ENCODE data around the gene DNAH8.
"Not testable (repeated sequence)": the region's sequence is repeated elsewhere in the genome, so short reads cannot be mapped to it uniquely, and the experiment has no call there.

The DNAH8 gene

DNA sequence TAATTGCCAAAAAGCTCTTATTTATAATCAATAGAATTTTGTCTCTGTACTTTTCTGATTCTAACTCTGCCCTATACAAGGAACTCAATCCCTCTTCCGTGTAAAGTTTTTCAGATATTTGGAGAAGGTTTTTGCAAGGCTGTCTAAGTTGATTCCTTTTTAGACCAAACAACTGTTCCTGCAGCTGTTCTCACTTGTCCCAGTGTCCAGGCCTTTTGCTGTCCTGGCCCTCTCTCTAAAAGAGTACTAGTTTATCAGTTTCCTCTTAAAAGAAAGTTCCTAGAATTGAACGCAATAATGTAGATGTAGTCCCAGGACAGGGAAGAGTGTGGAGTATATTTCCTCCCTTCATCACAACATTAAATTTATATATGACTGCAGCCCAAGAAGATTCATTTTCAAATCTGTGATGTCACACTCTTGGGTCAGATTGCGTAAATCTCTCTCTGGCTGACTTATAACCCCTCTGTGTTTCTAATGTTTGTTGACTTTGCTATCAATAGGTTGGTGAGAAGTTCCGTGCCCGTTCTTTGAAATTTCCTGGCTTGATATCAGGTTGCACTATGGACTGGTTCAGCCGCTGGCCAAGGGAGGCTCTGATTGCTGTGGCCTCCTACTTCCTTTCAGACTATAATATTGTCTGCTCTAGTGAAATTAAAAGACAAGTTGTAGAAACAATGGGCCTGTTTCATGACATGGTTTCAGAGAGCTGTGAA lies 194.1 kb downstream of the DNAH8 start:
- Mint-ChIP-seq H3K27ac (peak overlapping the region in 1 of 2 donors; percentile 11), H3K9me3 (no peaks in the 10 kb centered on the region), H3K36me3 (ENCODE audit: insufficient read depth) (no peaks in the 10 kb centered on the region), H3K27me3 (peaks cover 0 to 9% of the 10 kb centered on the region in 2 donors), H3K4me3 (no peak overlapping the region), H3K4me1 (ENCODE audit: low read depth in 2 of 2) (no peaks in the 10 kb centered on the region)
- ATAC-seq (replicated peaks) = no peak
- no peak for DNase-seq

DNA sequence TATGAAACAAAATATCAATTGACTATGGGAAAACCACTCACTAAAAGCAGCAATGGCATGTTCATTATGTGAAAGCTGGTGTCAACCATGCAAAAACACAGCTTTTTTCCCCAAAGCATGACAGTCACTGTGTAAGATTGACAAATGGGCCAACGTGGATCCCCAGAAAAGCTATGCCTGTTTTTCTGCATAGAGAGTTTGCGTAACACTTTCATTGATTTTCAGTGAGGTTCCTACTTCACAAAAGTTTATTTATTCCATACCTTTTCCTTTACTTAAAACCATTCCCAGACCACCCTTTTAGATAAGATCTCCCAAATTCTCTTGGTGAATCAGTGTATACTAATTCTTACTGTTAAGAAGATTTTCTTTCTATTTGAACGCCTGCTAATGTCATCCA lies 195.1 kb downstream of the DNAH8 start:
- Mint-ChIP-seq H3K4me1 (ENCODE audit: low read depth in 2 of 2) (no peaks in the 10 kb centered on the region), H3K27ac (no peak overlapping the region), H3K9me3 (no peaks in the 10 kb centered on the region), H3K36me3 (ENCODE audit: insufficient read depth) (no peaks in the 10 kb centered on the region), H3K4me3 (no peak overlapping the region), H3K27me3 (peaks cover 0 to 6% of the 10 kb centered on the region in 2 donors)
- ATAC-seq (replicated peaks) (no peak), DNase-seq (no peak)

- H3K4me3 Mint-ChIP-seq = no peak overlapping the region
- no peak for ATAC-seq (replicated peaks)
Measured at GRCh38 chr6:38912378-38912777, 197.3 kb downstream of the DNAH8 start.

DNA sequence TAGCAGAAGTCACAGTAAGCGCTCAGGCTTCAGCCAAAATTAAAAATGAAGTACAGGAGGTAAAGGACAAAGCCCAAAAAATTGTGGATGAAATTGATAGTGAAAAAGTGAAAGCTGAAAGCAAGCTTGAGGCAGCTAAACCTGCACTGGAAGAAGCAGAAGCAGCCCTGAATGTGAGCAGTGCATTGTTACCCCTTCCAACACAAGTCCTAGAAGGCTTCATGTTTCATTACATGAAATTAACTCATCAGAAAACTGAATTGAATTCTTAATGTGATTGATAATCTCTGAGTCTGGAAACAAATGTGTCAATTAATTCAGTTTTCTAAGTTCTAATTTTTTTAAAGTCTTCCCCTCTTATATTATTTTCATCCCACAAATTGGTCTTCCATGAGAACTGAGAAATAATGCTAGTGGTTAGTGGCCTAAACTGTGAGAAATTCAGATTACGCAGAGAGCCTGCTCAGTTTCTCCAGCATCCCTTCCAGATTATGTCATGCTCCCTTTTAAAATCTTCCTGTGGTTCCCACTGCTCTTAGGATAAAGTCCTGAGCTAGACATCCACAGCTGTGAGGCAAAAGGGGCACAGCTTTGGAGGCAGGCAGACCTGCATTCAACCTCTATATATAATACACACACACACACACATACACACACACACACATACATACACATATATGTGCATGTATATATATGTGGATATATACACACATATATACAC lies 200.3 kb downstream of the DNAH8 start:
- no peaks in the 10 kb centered on the region for H3K27me3 Mint-ChIP-seq
- H3K4me3 Mint-ChIP-seq = no peak overlapping the region
- DNase-seq (no peak), ATAC-seq (replicated peaks) (no peak)
- H3K4me1 Mint-ChIP-seq (ENCODE audit: low read depth in 2 of 2) = no peaks in the 10 kb centered on the region
- no peaks in the 10 kb centered on the region for H3K36me3 Mint-ChIP-seq (ENCODE audit: insufficient read depth)
- H3K9me3 Mint-ChIP-seq = no peaks in the 10 kb centered on the region
- no peak overlapping the region for H3K27ac Mint-ChIP-seq

More at GRCh38 chr6:38912378-38912777, 197.3 kb downstream of the DNAH8 start:
- DNase-seq = no peak
- no peak overlapping the region for H3K27ac Mint-ChIP-seq
- no peaks in the 10 kb centered on the region for H3K36me3 Mint-ChIP-seq (ENCODE audit: insufficient read depth)
- H3K27me3 Mint-ChIP-seq = no peaks in the 10 kb centered on the region
- no peaks in the 10 kb centered on the region for H3K4me1 Mint-ChIP-seq (ENCODE audit: low read depth in 2 of 2)
- no peaks in the 10 kb centered on the region for H3K9me3 Mint-ChIP-seq

GRCh38 chr6:38921540-38921939 lies 206.4 kb downstream of the DNAH8 start:
- not testable (repeated sequence) for H3K4me3 Mint-ChIP-seq; DNase-seq; ATAC-seq (replicated peaks); H3K36me3 Mint-ChIP-seq (ENCODE audit: insufficient read depth); H3K9me3 Mint-ChIP-seq; H3K27ac Mint-ChIP-seq; H3K4me1 Mint-ChIP-seq (ENCODE audit: low read depth in 2 of 2)
- H3K27me3 Mint-ChIP-seq = peaks cover 18 to 30% of the 10 kb centered on the region in 2 donors

DNA sequence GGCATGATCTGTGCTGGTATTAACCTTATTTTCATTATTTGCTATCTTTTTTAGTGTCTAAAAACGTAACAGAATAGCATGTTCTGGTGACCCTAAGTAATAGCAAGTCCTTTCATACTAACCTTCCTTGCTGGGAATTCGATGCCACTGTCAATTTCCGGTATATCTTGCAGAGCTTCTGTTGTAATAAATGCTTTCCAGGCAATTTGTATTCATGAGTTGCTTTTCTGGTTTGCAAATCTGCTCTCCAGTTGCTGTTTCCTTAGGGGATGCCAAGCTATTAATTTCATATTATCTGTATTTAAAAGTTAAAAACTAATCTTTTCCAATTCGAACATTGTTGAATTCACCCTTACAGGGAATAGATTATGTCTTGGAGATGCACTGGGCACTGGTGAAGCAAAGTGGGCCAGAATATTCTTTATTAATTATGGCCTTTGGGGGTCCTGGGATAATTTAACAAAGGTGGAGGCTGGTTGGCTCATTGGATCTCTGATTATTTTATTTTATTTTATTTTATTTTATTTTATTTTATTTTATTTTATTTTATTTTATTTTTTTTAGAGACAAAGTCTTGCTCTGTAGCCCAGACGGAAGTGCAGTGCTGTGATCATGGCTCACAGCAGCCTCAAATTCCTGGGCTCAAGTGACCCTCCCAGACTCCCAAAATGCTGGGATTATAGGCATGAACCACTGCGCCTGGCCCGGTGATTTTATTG lies 209.8 kb downstream of the DNAH8 start:
- DNase-seq = no peak
- H3K36me3 Mint-ChIP-seq (ENCODE audit: insufficient read depth) = no peaks in the 10 kb centered on the region
- no peak overlapping the region for H3K27ac Mint-ChIP-seq
- no peak overlapping the region for H3K4me3 Mint-ChIP-seq
- no peaks in the 10 kb centered on the region for H3K9me3 Mint-ChIP-seq
- ATAC-seq (replicated peaks) = no peak
- H3K4me1 Mint-ChIP-seq (ENCODE audit: low read depth in 2 of 2) = no peaks in the 10 kb centered on the region
- peaks cover 44 to 51% of the 10 kb centered on the region in 2 donors for H3K27me3 Mint-ChIP-seq

GRCh38 chr6:38929560-38929959 lies 214.4 kb downstream of the DNAH8 start:
- H3K36me3 Mint-ChIP-seq (ENCODE audit: insufficient read depth) = no peaks in the 10 kb centered on the region
- peaks cover 33 to 40% of the 10 kb centered on the region in 2 donors for H3K27me3 Mint-ChIP-seq
- no peak overlapping the region for H3K27ac Mint-ChIP-seq
- H3K4me3 Mint-ChIP-seq = no peak overlapping the region
- H3K9me3 Mint-ChIP-seq = no peaks in the 10 kb centered on the region
- H3K4me1 Mint-ChIP-seq (ENCODE audit: low read depth in 2 of 2) = no peaks in the 10 kb centered on the region
- ATAC-seq (replicated peaks) = no peak
- no peak for DNase-seq

DNA sequence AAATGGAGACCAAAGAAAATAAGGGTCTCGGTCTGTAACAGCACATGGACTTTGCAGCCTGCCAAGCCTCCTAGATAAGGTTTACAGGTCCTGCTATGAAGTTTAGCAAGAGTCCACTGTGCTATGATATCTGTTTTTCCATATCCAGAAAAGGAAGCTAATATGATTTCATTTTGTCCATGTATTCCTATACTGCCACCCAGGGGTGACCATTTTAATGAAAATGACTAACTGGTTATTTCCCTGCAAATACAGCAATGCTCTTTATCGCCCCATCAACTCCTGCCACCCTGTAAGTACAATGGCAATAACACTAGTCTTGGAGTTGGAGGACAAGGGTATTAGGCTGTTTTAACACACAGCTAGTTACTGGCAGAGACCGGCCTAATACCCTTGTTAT lies 218.3 kb downstream of the DNAH8 start:
- Mint-ChIP-seq H3K36me3 (ENCODE audit: insufficient read depth) (no peaks in the 10 kb centered on the region), H3K27me3 (peaks cover 13 to 14% of the 10 kb centered on the region in 2 donors), H3K27ac (no peak overlapping the region), H3K9me3 (no peaks in the 10 kb centered on the region), H3K4me1 (ENCODE audit: low read depth in 2 of 2) (no peaks in the 10 kb centered on the region), H3K4me3 (no peak overlapping the region)
- no peak for DNase-seq
- ATAC-seq (replicated peaks) = peak; percentile 32

DNA sequence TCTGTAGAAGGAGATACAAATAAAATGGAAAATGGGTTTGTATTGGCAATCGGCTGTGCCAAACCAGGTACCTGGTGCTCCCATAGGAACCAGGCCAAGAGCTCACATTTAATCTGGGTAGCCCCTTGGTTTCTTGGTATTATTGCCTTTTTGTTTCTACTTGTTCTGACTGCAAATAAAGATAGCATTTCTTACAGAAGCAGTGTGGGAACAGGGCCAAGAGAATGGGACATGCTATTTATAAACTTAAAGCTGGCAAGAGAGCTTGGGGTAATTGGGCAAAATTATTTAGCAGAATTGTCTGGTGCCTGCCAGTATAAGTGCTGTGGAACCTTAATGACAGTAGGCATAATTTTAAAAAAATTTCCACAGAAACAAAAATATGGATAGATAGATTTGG lies 219.9 kb downstream of the DNAH8 start:
- Mint-ChIP-seq H3K4me1 (ENCODE audit: low read depth in 2 of 2) (no peaks in the 10 kb centered on the region), H3K36me3 (ENCODE audit: insufficient read depth) (no peaks in the 10 kb centered on the region), H3K27me3 (peaks cover 7 to 19% of the 10 kb centered on the region in 2 donors), H3K27ac (no peak overlapping the region), H3K9me3 (no peaks in the 10 kb centered on the region), H3K4me3 (no peak overlapping the region)
- DNase-seq (no peak), ATAC-seq (replicated peaks) (no peak)

GRCh38 chr6:38937839-38938613 lies 222.9 kb downstream of the DNAH8 start:
- Mint-ChIP-seq H3K27ac (no peak overlapping the region), H3K4me1 (ENCODE audit: low read depth in 2 of 2) (no peaks in the 10 kb centered on the region), H3K27me3 (peaks cover 12 to 17% of the 10 kb centered on the region in 2 donors), H3K4me3 (no peak overlapping the region), H3K36me3 (ENCODE audit: insufficient read depth) (no peaks in the 10 kb centered on the region), H3K9me3 (no peaks in the 10 kb centered on the region)
- ATAC-seq (replicated peaks) (no peak), DNase-seq (no peak)

DNA sequence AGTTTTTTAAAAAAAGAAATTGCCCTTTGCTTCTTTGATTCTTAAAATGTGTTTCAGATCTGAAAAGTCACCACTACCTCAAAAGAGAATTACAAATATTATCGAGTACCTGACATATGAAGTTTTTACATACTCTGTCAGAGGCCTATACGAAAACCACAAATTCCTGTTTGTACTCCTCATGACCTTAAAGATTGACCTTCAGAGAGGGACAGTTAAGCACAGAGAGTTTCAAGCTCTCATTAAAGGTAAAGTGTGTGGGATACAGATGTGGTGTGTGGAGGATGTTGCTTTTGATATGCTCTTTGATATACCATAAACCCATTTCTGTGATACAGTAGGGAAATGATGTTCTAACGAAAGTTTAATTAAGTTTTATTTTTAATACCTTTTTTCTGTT lies 223.6 kb downstream of the DNAH8 start:
- Mint-ChIP-seq H3K27ac (no peak overlapping the region), H3K27me3 (peaks cover 12 to 17% of the 10 kb centered on the region in 2 donors), H3K9me3 (no peaks in the 10 kb centered on the region), H3K4me1 (ENCODE audit: low read depth in 2 of 2) (no peaks in the 10 kb centered on the region), H3K4me3 (no peak overlapping the region), H3K36me3 (ENCODE audit: insufficient read depth) (no peaks in the 10 kb centered on the region)
- ATAC-seq (replicated peaks) = no peak
- no peak for DNase-seq

DNA sequence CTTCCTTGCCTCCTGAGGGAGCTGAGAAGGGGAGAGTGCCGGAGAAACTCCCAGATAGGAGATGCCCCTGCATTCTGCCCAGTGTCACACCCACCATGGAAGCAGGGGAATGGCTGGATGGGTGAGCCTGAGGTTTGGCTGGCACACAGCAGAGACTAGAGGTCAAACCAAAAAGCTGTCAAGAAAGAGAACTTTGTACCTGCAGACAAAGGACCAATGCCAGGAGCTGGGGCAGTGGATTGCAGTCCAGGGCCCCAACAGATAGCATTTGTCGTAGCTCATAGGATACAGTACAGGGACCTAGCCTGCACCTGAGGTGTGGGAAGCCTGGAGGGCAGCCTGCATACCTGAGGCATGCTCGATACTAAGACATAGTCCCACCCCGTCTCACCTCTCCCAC lies 227.3 kb downstream of the DNAH8 start:
- Mint-ChIP-seq H3K36me3 (ENCODE audit: insufficient read depth) (no peaks in the 10 kb centered on the region), H3K4me3 (no peak overlapping the region), H3K27me3 (peaks cover 18 to 26% of the 10 kb centered on the region in 2 donors), H3K9me3 (no peaks in the 10 kb centered on the region), H3K27ac (no peak overlapping the region), H3K4me1 (ENCODE audit: low read depth in 2 of 2) (peaks cover 0 to 2% of the 10 kb centered on the region in 2 donors)
- no peak for DNase-seq
- ATAC-seq (replicated peaks) = no peak

- Mint-ChIP-seq H3K36me3 (ENCODE audit: insufficient read depth) (no peaks in the 10 kb centered on the region), H3K27ac (no peak overlapping the region), H3K27me3 (peaks cover 18 to 26% of the 10 kb centered on the region in 2 donors), H3K4me3 (no peak overlapping the region), H3K4me1 (ENCODE audit: low read depth in 2 of 2) (peaks cover 0 to 2% of the 10 kb centered on the region in 2 donors), H3K9me3 (no peaks in the 10 kb centered on the region)
- DNase-seq (no peak), ATAC-seq (replicated peaks) (no peak)
Measured at GRCh38 chr6:38942965-38943364, 227.9 kb downstream of the DNAH8 start.

Measured in effector memory CD8-positive, alpha-beta T cell (primary cell).